WTC11 (cell line): Measurements from ENCODE around the gene OOSP1.

ENCODE experiments used
- TCF7 ChIP-seq: sonication (generic); formaldehyde crosslinking; IDR thresholded peaks from 2 replicates; pipeline ENCODE4 v1.8.0; 2022; ENCODE audit warnings: mild to moderate bottlenecking, low read depth, missing genetic modification reagents, moderate library complexity
- ZNF121 ChIP-seq: sonication (generic); formaldehyde crosslinking; IDR thresholded peaks from 2 replicates; pipeline ENCODE4 v1.8.0; 2023; ENCODE audit warnings: missing genetic modification reagents
- ZNF416 ChIP-seq: fragments of 250-450 bp; sonication (Bioruptor Pico); IDR thresholded peaks from 2 replicates; pipeline ENCODE4 v1.9.0; 2021; ENCODE audit warnings: mild to moderate bottlenecking, inconsistent platforms
- TF ChIP-seq, protein P1 (sequence below): fragments of 200-600 bp; IDR thresholded peaks from 2 replicates; pipeline ENCODE4 v1.8.0; 2022; ENCODE audit warnings: antibody characterized with exemption

DNA sequence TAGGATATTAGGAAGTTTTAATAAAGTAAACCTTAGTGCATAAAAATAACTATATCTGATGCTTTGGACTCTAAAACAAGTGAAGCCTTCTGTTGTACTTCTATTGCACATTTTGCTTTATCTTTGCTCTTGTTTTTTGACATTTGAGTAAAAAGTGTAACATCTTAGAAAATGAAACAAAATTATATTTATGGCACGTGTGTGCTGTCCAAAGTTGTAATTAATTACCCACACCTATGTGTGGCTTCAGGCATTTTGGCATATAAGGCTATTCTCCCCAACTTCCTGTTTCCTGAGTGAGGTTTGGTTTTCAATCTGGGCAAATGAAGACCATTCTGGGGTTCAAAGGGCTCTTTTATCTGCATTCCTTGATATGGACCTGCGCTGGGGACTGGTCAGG, at the start of gene OOSP1:
- no peak for TF ChIP-seq TCF7
- TF ChIP-seq, protein P1, sequence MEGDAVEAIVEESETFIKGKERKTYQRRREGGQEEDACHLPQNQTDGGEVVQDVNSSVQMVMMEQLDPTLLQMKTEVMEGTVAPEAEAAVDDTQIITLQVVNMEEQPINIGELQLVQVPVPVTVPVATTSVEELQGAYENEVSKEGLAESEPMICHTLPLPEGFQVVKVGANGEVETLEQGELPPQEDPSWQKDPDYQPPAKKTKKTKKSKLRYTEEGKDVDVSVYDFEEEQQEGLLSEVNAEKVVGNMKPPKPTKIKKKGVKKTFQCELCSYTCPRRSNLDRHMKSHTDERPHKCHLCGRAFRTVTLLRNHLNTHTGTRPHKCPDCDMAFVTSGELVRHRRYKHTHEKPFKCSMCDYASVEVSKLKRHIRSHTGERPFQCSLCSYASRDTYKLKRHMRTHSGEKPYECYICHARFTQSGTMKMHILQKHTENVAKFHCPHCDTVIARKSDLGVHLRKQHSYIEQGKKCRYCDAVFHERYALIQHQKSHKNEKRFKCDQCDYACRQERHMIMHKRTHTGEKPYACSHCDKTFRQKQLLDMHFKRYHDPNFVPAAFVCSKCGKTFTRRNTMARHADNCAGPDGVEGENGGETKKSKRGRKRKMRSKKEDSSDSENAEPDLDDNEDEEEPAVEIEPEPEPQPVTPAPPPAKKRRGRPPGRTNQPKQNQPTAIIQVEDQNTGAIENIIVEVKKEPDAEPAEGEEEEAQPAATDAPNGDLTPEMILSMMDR: no peak
- TF ChIP-seq ZNF416 (CRISPR knock-in tag): no peak
- TF ChIP-seq ZNF121 (CRISPR knock-in tag): no peak
